K562 (cell line): ENCODE results near the gene ZNF385D. TPM values are rescaled to one million over a fixed set of nuclear protein-coding genes. Genes with fewer than 3 reads are reported as not detected.

Source experiments
- ATAC-seq: fragments of 200-7000 bp; cut with Tn5 transposase; 3 replicates; pipeline ENCODE4 v1.9.1; 2020; ENCODE audit warnings: moderate library complexity
- BruUV-seq: library from RNA; stranded (reverse); fragments of 400-500 nt; replicated peaks from 2 replicates; lab custom pipeline; 2021; lab: Mats Ljungman, UMichigan
- CTCF ChIA-PET: fragments of 300-600 bp; formaldehyde crosslinking; extraction: SDS; loops from one replicate; lab custom pipeline; 2021; ENCODE audit warnings: low intra/inter-chr PET ratio; lab: Yijun Ruan, JAX
- POLR2A ChIA-PET: fragments of 300-600, 350-650 bp; sonication (Branson Sonifier 250); formaldehyde crosslinking; extraction: SDS; loops from one replicate; lab custom pipeline; 2021; ENCODE audit warnings: antibody characterized with exemption, inconsistent platforms; lab: Yijun Ruan, JAX
- DNase-seq, 4 experiments: peaks; one replicate each; pipeline versions ENCODE4 v3.0.0 to v3.0.0-alpha.2; 2011 to 2018; ENCODE audit warnings: low spot score in 3 of 4, mixed read lengths in 3 of 4; ENCODE audit errors: extremely low read depth in 1 of 4
- FAIRE-seq: peaks from 2 replicates; lab custom pipeline; 2011; peaks lifted over from hg19 to GRCh38; lab: Jason Lieb, UNC
- H2AFZ ChIP-seq: 2 replicates; pipeline ENCODE4 v1.6.0; 2011; ENCODE audit warnings: low read depth, low read length, control low read depth, inconsistent platforms
- H3K27ac ChIP-seq: fragments of 200-600 bp; 3 replicates; pipeline ENCODE4 v1.8.0; 2011; ENCODE audit warnings: low read depth, mild to moderate bottlenecking, control low read depth, inconsistent platforms, low read length, moderate library complexity, mixed read lengths; ENCODE audit errors: extremely low read depth
- H3K27me3 ChIP-seq, 2 experiments: fragments of 300-600 bp in 1 of 2; 2 replicates in 1 of 2; 3 replicates in 1 of 2; pipeline versions ENCODE4 v1.6.0 to v1.8.0; 2011; ENCODE audit warnings: inconsistent platforms in 2 of 2, low read length in 2 of 2, mild to moderate bottlenecking in 1 of 2, mixed read lengths in 1 of 2, moderate library complexity in 1 of 2; ENCODE audit not compliant: control insufficient read depth in 2 of 2, insufficient read depth in 2 of 2
- H3K36me3 ChIP-seq: fragments of 300-600 bp; 3 replicates; pipeline ENCODE4 v1.8.0; 2011; ENCODE audit warnings: mild to moderate bottlenecking, low read length, inconsistent platforms; ENCODE audit not compliant: control insufficient read depth, insufficient read depth
- H3K4me1 ChIP-seq, 2 experiments: fragments of 200-600 bp in 1 of 2; replicated peaks in 1 of 2; 2 replicates in 1 of 2; 3 replicates in 1 of 2; pipeline versions ENCODE4 v1.5.1 to v1.8.0; 2011; ENCODE audit warnings: inconsistent platforms in 2 of 2, low read length in 2 of 2, mild to moderate bottlenecking in 1 of 2, mixed read lengths in 1 of 2, moderate library complexity in 1 of 2; ENCODE audit not compliant: control insufficient read depth in 2 of 2, insufficient read depth in 2 of 2
- H3K4me2 ChIP-seq: 2 replicates; pipeline ENCODE4 v1.6.1; 2011; ENCODE audit warnings: low read length, control low read depth, inconsistent platforms, mixed read lengths; ENCODE audit not compliant: insufficient read depth
- H3K4me3 ChIP-seq: fragments of 200-600 bp; sonication (generic), shearing (Covaris generic); 2 replicates; pipeline ENCODE4 v1.5.1; 2016; ENCODE audit warnings: control low read depth, inconsistent platforms
- H3K79me2 ChIP-seq: fragments of 200-600 bp; 3 replicates; pipeline ENCODE4 v1.8.0; 2011; ENCODE audit warnings: low read length, inconsistent platforms; ENCODE audit not compliant: control insufficient read depth, insufficient read depth
- H3K9ac ChIP-seq, 2 experiments: 2 replicates each; pipeline versions ENCODE4 v1.6.0 to v1.6.1; 2011; ENCODE audit warnings: low read depth in 2 of 2, low read length in 2 of 2, control low read depth in 1 of 2, inconsistent platforms in 1 of 2, mild to moderate bottlenecking in 1 of 2, mixed read lengths in 1 of 2; ENCODE audit not compliant: insufficient read depth in 1 of 2
- H3K9me1 ChIP-seq: one replicate; pipeline ENCODE4 v1.6.0; 2011; ENCODE audit warnings: inconsistent platforms, mild to moderate bottlenecking, low read length, moderate library complexity; ENCODE audit not compliant: control insufficient read depth, insufficient read depth
- H3K9me3 ChIP-seq: replicated peaks from 2 replicates; pipeline ENCODE4 v1.5.1; 2011; ENCODE audit warnings: low read depth, low read length, inconsistent platforms; ENCODE audit not compliant: control insufficient read depth, insufficient read depth
- H4K20me1 ChIP-seq: replicated peaks from 2 replicates; pipeline ENCODE4 v1.6.1; 2011; ENCODE audit warnings: low read length, inconsistent platforms, mixed read lengths; ENCODE audit not compliant: control insufficient read depth, insufficient read depth
- ATF1 ChIP-seq, 2 experiments: fragments of 450-650 bp in 1 of 2; IDR thresholded peaks; 2 replicates each; pipeline ENCODE4 v1.6.1; 2016; ENCODE audit warnings: missing compliant biosample characterization in 1 of 2, missing genetic modification characterization in 1 of 2
- BDP1 ChIP-seq: IDR thresholded peaks from 3 replicates; pipeline ENCODE4 v1.6.1; 2011; ENCODE audit not compliant: insufficient read length, insufficient read depth
- CBFB ChIP-seq: sonication (generic); formaldehyde crosslinking; IDR thresholded peaks from 2 replicates; pipeline ENCODE4 v1.4.0; 2020; ENCODE audit warnings: mild to moderate bottlenecking, missing genetic modification reagents
- HMGN3 ChIP-seq: IDR thresholded peaks from 2 replicates; pipeline ENCODE4 v1.6.1; 2011; ENCODE audit warnings: borderline replicate concordance, low read depth, mild to moderate bottlenecking, mixed read lengths, low read length; ENCODE audit not compliant: insufficient read length; ENCODE audit errors: extremely low read depth
- POLR2AphosphoS5 ChIP-seq: IDR thresholded peaks from 2 replicates; pipeline ENCODE4 v1.6.1; 2011; ENCODE audit warnings: mild to moderate bottlenecking, low read depth, low read length, moderate library complexity; ENCODE audit not compliant: control insufficient read depth, insufficient read depth
- TAF7 ChIP-seq: fragments of 450-650 bp; IDR thresholded peaks from 2 replicates; pipeline ENCODE4 v1.6.1; 2016; ENCODE audit warnings: missing genetic modification characterization, missing compliant biosample characterization
- TBP ChIP-seq: optimal IDR thresholded peaks from 2 replicates; pipeline ENCODE3; 2011; ENCODE audit warnings: low read depth, low read length, improper control_type of control experiment
- ZBTB17 ChIP-seq: fragments of 450-650 bp; formaldehyde crosslinking; IDR thresholded peaks from 2 replicates; pipeline ENCODE4 v1.4.0; 2020; ENCODE audit warnings: mild to moderate bottlenecking
- ZNF263 ChIP-seq: sonication (generic); formaldehyde crosslinking; IDR thresholded peaks from 2 replicates; pipeline ENCODE4 v1.8.0; 2022; ENCODE audit warnings: mild to moderate bottlenecking, missing genetic modification reagents, borderline replicate concordance
- ZNF354B ChIP-seq: fragments of 250-450 bp; sonication (Bioruptor Pico); IDR thresholded peaks from 2 replicates; pipeline ENCODE4 v1.4.0; 2020
- ZNF551 ChIP-seq: fragments of 250-450 bp; sonication (Bioruptor Pico); IDR thresholded peaks from 2 replicates; pipeline ENCODE4 v1.5.0; 2021; ENCODE audit warnings: mild to moderate bottlenecking, moderate library complexity
- WGBS: fragments of 100-300 bp; shearing (Covaris generic); methylation state at CpG from one replicate; pipeline ENCODE4 v1.1.6; 2016; ENCODE audit warnings: low coverage, mixed read lengths; ENCODE audit not compliant: insufficient coverage; ENCODE audit errors: missing lambda C conversion rate; 5-methylcytosine and 5-hydroxymethylcytosine counted together
- in situ Hi-C: fragments of 300-500 bp; cut with MboI; formaldehyde crosslinking; loops from 4 replicates; pipeline ENCODE4 v1.15.0; 2018; ENCODE audit warnings: inconsistent platforms, mixed read lengths
- intact Hi-C: fragments of 100-400 bp; cut with micrococcal nuclease; formaldehyde crosslinking; loops from 2 replicates; pipeline ENCODE4 v1.14.2; 2022
- polyA plus RNA-seq, 8 experiments: library from polyadenylated mRNA; depleted of rRNA in 4 of 8; stranded (reverse) in 5 of 8; unstranded in 3 of 8; fragments of >200 nt; fragmentation: Nextera tagmentation in 2 of 8; fragmentation: Illumina TruSeq in 1 of 8; extraction: Ambion mirVana in 2 of 8; extraction: Trizol in 1 of 8; gene quantifications; 2 replicates each; pipeline versions ENCODE4 v1.2.1 to v1.2.3, GENCODE V29; 2011 to 2014; ENCODE audit warnings: inconsistent platforms in 1 of 8, missing spikeins in 1 of 8
- total RNA-seq, 7 experiments: library from RNA; depleted of rRNA in 6 of 7; stranded (reverse); fragments of >200 nt in 6 of 7; fragmentation: Illumina TruSeq in 2 of 7; extraction: Trizol in 2 of 7; gene quantifications; 2 replicates each; pipeline versions ENCODE4 v1.2.1 to v1.2.3, GENCODE V29; 2011 to 2021; ENCODE audit warnings: low replicate concordance in 1 of 7
- TF ChIP-seq, protein P1 (sequence below): fragments of 450-650 bp; IDR thresholded peaks from one replicate; pipeline ENCODE4 v1.6.1; 2018; ENCODE audit warnings: mild to moderate bottlenecking, moderate library complexity; ENCODE audit not compliant: partially characterized antibody
- TF ChIP-seq, protein P2 (sequence below): fragments of 250-450 bp; sonication (Bioruptor Pico); IDR thresholded peaks from 2 replicates; pipeline ENCODE4 v1.5.0; 2021; ENCODE audit warnings: mild to moderate bottlenecking, borderline replicate concordance
- TF ChIP-seq, protein P3 (sequence below), 2 experiments: fragments of 450-650 bp; conservative IDR thresholded peaks; 2 replicates each; pipeline ENCODE4 v1.6.1; 2017; ENCODE audit warnings: mild to moderate bottlenecking in 2 of 2, moderate library complexity in 2 of 2

The ZNF385D gene
- total and polyA plus RNA-seq, 9 of the 15 experiments (the other 6 are each of a cell fraction or from before 2014, with no cell fraction given): 0.14 to 1.7 (median 0.51) TPM

DNA sequence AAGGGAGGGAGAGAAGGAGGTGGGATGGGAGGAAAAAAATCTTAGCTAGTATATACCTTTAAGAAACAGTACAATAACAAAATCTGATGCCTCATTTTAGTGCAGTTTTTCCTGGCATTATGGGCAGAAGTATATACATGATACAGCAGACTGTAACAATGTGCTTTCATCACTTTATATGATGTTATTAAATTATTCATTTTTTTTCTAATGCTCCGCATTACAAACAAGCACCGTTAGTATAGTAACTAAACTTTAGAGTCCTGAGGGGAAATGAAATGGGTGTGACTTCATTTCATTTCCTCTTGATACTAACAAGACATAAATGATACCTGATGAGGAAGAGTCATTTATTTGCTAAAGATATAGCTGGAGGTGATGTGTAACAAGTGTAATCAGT lies 325.3 kb downstream of the ZNF385D start:
- ATAC-seq (no peak), FAIRE-seq (no peak), DNase-seq (no peak)
- 6% methylated on average over 2 of the region's 2 CpGs for WGBS
- no peaks in the 10 kb centered on the region for H3K9me1 ChIP-seq
- intact Hi-C loops (no loop called here), in situ Hi-C loops (no loop called here)
- H3K27ac ChIP-seq: no peak overlapping the region
- H3K4me2 ChIP-seq: no peak overlapping the region
- no peaks in the 10 kb centered on the region for H3K27me3 ChIP-seq
- no peaks in the 10 kb centered on the region for H4K20me1 ChIP-seq
- no peaks in the 10 kb centered on the region for H3K36me3 ChIP-seq
- ChIA-PET CTCF (no interaction called here), POLR2A (no interaction called here)
- H3K4me1 ChIP-seq: no peaks in the 10 kb centered on the region
- TF ChIP-seq POLR2AphosphoS5: no peak
- no peak for TF ChIP-seq CBFB
- TF ChIP-seq, protein P1, sequence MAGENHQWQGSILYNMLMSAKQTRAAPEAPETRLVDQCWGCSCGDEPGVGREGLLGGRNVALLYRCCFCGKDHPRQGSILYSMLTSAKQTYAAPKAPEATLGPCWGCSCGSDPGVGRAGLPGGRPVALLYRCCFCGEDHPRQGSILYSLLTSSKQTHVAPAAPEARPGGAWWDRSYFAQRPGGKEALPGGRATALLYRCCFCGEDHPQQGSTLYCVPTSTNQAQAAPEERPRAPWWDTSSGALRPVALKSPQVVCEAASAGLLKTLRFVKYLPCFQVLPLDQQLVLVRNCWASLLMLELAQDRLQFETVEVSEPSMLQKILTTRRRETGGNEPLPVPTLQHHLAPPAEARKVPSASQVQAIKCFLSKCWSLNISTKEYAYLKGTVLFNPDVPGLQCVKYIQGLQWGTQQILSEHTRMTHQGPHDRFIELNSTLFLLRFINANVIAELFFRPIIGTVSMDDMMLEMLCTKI: no peak
- TF ChIP-seq, protein P2, sequence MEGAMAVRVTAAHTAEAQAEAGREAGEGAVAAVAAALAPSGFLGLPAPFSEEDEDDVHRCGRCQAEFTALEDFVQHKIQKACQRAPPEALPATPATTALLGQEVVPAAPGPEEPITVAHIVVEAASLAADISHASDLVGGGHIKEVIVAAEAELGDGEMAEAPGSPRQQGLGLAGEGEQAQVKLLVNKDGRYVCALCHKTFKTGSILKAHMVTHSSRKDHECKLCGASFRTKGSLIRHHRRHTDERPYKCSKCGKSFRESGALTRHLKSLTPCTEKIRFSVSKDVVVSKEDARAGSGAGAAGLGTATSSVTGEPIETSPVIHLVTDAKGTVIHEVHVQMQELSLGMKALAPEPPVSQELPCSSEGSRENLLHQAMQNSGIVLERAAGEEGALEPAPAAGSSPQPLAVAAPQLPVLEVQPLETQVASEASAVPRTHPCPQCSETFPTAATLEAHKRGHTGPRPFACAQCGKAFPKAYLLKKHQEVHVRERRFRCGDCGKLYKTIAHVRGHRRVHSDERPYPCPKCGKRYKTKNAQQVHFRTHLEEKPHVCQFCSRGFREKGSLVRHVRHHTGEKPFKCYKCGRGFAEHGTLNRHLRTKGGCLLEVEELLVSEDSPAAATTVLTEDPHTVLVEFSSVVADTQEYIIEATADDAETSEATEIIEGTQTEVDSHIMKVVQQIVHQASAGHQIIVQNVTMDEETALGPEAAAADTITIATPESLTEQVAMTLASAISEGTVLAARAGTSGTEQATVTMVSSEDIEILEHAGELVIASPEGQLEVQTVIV (CRISPR knock-in tag): no peak
- no peak for TF ChIP-seq TAF7
- no peak for TF ChIP-seq ATF1 (CRISPR knock-in tag; IDR thresholded peaks at IDR 0.05)
- TF ChIP-seq ATF1 (tag; IDR thresholded peaks at IDR 0.05): no peak
- TF ChIP-seq TBP: no peak
- TF ChIP-seq ZNF551 (CRISPR knock-in tag): no peak
- TF ChIP-seq ZNF354B (CRISPR knock-in tag): no peak
- TF ChIP-seq ZBTB17 (CRISPR knock-in tag): no peak
- no peak for TF ChIP-seq BDP1
- no peak for TF ChIP-seq ZNF263 (CRISPR knock-in tag)
- TF ChIP-seq, protein P3, sequence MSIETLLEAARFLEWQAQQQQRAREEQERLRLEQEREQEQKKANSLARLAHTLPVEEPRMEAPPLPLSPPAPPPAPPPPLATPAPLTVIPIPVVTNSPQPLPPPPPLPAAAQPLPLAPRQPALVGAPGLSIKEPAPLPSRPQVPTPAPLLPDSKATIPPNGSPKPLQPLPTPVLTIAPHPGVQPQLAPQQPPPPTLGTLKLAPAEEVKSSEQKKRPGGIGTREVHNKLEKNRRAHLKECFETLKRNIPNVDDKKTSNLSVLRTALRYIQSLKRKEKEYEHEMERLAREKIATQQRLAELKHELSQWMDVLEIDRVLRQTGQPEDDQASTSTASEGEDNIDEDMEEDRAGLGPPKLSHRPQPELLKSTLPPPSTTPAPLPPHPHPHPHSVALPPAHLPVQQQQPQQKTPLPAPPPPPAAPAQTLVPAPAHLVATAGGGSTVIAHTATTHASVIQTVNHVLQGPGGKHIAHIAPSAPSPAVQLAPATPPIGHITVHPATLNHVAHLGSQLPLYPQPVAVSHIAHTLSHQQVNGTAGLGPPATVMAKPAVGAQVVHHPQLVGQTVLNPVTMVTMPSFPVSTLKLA (conservative IDR thresholded peaks at IDR 0.05): no peak
- no peak for TF ChIP-seq HMGN3
- no peak overlapping the region for H3K9ac ChIP-seq
- no peak overlapping the region for H3K4me3 ChIP-seq
- no TSS peak for BruUV-seq
- no peak overlapping the region for H2AFZ ChIP-seq
- H3K79me2 ChIP-seq: no peaks in the 10 kb centered on the region
- H3K9me3 ChIP-seq: 0 out of 2 replicates have a peak, but pooled peaks cover 3% of the 10 kb centered on the region
